WTC11 (cell line): Measurements from ENCODE around the gene MRPL55.

Source experiments
- CREB1 ChIP-seq: sonication (generic); formaldehyde crosslinking; IDR thresholded peaks from 2 replicates; pipeline ENCODE4 v1.8.0; 2023; ENCODE audit warnings: mild to moderate bottlenecking, missing genetic modification reagents
- CTCF ChIP-seq: fragments of 200-600 bp; IDR thresholded peaks from 2 replicates; pipeline ENCODE4 v1.8.0; 2022; ENCODE audit warnings: antibody characterized with exemption
- ELF4 ChIP-seq: sonication (generic); formaldehyde crosslinking; IDR thresholded peaks from 2 replicates; pipeline ENCODE4 v1.8.1; 2022; ENCODE audit warnings: low read depth, mild to moderate bottlenecking, moderate library complexity, missing genetic modification reagents
- EMX1 ChIP-seq: fragments of 250-450 bp; sonication (Bioruptor Pico); IDR thresholded peaks from 2 replicates; pipeline ENCODE4 v1.8.0; 2021; ENCODE audit warnings: mild to moderate bottlenecking
- FOXP1 ChIP-seq: sonication (generic); formaldehyde crosslinking; IDR thresholded peaks from 2 replicates; pipeline ENCODE4 v1.8.0; 2022; ENCODE audit warnings: missing genetic modification reagents, mild to moderate bottlenecking, moderate library complexity, borderline replicate concordance
- HMGXB4 ChIP-seq: sonication (generic); formaldehyde crosslinking; IDR thresholded peaks from 2 replicates; pipeline ENCODE4 v1.8.1; 2023; ENCODE audit warnings: mild to moderate bottlenecking, moderate library complexity, missing genetic modification reagents
- IRF1 ChIP-seq: sonication (generic); formaldehyde crosslinking; IDR thresholded peaks from 2 replicates; pipeline ENCODE4 v1.8.0; 2023; ENCODE audit warnings: missing genetic modification reagents
- MAX ChIP-seq: sonication (generic); formaldehyde crosslinking; IDR thresholded peaks from 2 replicates; pipeline ENCODE4 v1.8.0; 2022; ENCODE audit warnings: mild to moderate bottlenecking, missing genetic modification reagents
- RELA ChIP-seq: sonication (generic); formaldehyde crosslinking; IDR thresholded peaks from 2 replicates; pipeline ENCODE4 v1.8.1; 2022; ENCODE audit warnings: missing genetic modification reagents, mild to moderate bottlenecking, borderline replicate concordance
- RORB ChIP-seq: fragments of 250-450 bp; sonication (Bioruptor Pico); IDR thresholded peaks from 2 replicates; pipeline ENCODE4 v1.9.0; 2021; ENCODE audit warnings: mild to moderate bottlenecking
- USF2 ChIP-seq: sonication (generic); formaldehyde crosslinking; IDR thresholded peaks from 2 replicates; pipeline ENCODE4 v1.8.1; 2023; ENCODE audit warnings: mild to moderate bottlenecking, missing genetic modification reagents, moderate library complexity
- ZSCAN18 ChIP-seq: fragments of 250-450 bp; sonication (Bioruptor Pico); IDR thresholded peaks from 2 replicates; pipeline ENCODE4 v2.1.2; 2022; ENCODE audit warnings: mild to moderate bottlenecking, moderate library complexity

- no peak for TF ChIP-seq CTCF
- TF ChIP-seq CREB1 (CRISPR knock-in tag), result no peak
- TF ChIP-seq MAX, result no peak
- no peak for TF ChIP-seq RELA
- no peak for TF ChIP-seq ZSCAN18 (CRISPR knock-in tag)
- TF ChIP-seq IRF1 (CRISPR knock-in tag), result no peak
- TF ChIP-seq HMGXB4, result no peak
- no peak for TF ChIP-seq RORB (CRISPR knock-in tag)
- no peak for TF ChIP-seq ELF4
- TF ChIP-seq FOXP1 (CRISPR knock-in tag), result no peak
- TF ChIP-seq EMX1 (CRISPR knock-in tag), result no peak
- TF ChIP-seq USF2 (CRISPR knock-in tag), result no peak
These were observed 8.2 kb upstream of the MRPL55 start for GRCh38 chr1:228117335-228117734.
